T1000 (cell line): Measurements from ENCODE around the gene SYDE2.
"Not testable (repeated sequence)": the region's sequence is repeated elsewhere in the genome, so short reads cannot be mapped to it uniquely, and the experiment has no call there.

Experiments used
- DNase-seq: peaks from one replicate; lab custom pipeline; 2025; ENCODE audit warnings: mixed read lengths; lab: John Stamatoyannopoulos, UW

The SYDE2 gene

GRCh38 chr1:85219853-85220610 lies 19.2 kb upstream of the SYDE2 start:
- DNase-seq, result no peak

- no peak for DNase-seq
These were observed 15.9 kb upstream of the SYDE2 start for GRCh38 chr1:85216697-85217096.

GRCh38 chr1:85214654-85215053 lies 13.8 kb upstream of the SYDE2 start:
- no peak for DNase-seq

GRCh38 chr1:85208488-85208887 lies 7.7 kb upstream of the SYDE2 start:
- no peak for DNase-seq

- no peak for DNase-seq
These were observed 2.9 kb upstream of the SYDE2 start for GRCh38 chr1:85203573-85204171.

GRCh38 chr1:85202864-85203255 lies 2.0 kb upstream of the SYDE2 start:
- DNase-seq, result no peak

- no peak for DNase-seq
These were observed 1.5 kb upstream of the SYDE2 start for GRCh38 chr1:85202092-85202863.

GRCh38 chr1:85201340-85202091 lies 700 bp upstream of the SYDE2 start:
- peak; percentile 36 for DNase-seq

- no peak for DNase-seq
These were observed 951 bp downstream of the SYDE2 start for GRCh38 chr1:85199667-85200462.

- DNase-seq, result no peak
These were observed 2.0 kb downstream of the SYDE2 start for GRCh38 chr1:85198864-85199263.

GRCh38 chr1:85196358-85196757 lies 4.5 kb downstream of the SYDE2 start:
- no peak for DNase-seq

- DNase-seq, result no peak
These were observed 5.1 kb downstream of the SYDE2 start for GRCh38 chr1:85195703-85196102.

- DNase-seq, result not testable (repeated sequence)
These were observed 8.7 kb downstream of the SYDE2 start for GRCh38 chr1:85192129-85192528.

GRCh38 chr1:85189120-85189519 lies 11.7 kb downstream of the SYDE2 start:
- DNase-seq, result no peak

- no peak for DNase-seq
These were observed 12.3 kb downstream of the SYDE2 start for GRCh38 chr1:85188530-85188929.

- not testable (repeated sequence) for DNase-seq
These were observed 13.8 kb downstream of the SYDE2 start for GRCh38 chr1:85187021-85187420.

GRCh38 chr1:85184245-85184644 lies 16.6 kb downstream of the SYDE2 start:
- no peak for DNase-seq

GRCh38 chr1:85182700-85183099 lies 18.1 kb downstream of the SYDE2 start:
- no peak for DNase-seq

GRCh38 chr1:85180869-85181268 lies 19.9 kb downstream of the SYDE2 start:
- no peak for DNase-seq

GRCh38 chr1:85179522-85179921 lies 21.3 kb downstream of the SYDE2 start:
- no peak for DNase-seq

GRCh38 chr1:85178396-85178795 lies 22.4 kb downstream of the SYDE2 start:
- DNase-seq, result no peak
